Osteocyte (in vitro differentiated cells): ENCODE data around the gene DNAH11. TPM values are rescaled to one million over a fixed set of nuclear protein-coding genes. Genes with fewer than 3 reads are reported as not detected.

Experiments used
- DNase-seq: peaks from one replicate; pipeline ENCODE4 v3.0.0; 2021; ENCODE audit warnings: mixed read lengths; ENCODE audit not compliant: unreplicated experiment; ENCODE audit errors: extremely low spot score
- H3K27ac Mint-ChIP-seq: one replicate; pipeline ENCODE4 v1.8.0; 2021; ENCODE audit warnings: mild to moderate bottlenecking, mixed read lengths; ENCODE audit not compliant: unreplicated experiment
- H3K27me3 Mint-ChIP-seq: one replicate; pipeline ENCODE4 v1.8.0; 2021; ENCODE audit warnings: mixed read lengths; ENCODE audit not compliant: unreplicated experiment
- H3K36me3 Mint-ChIP-seq: one replicate; pipeline ENCODE4 v1.8.0; 2021; ENCODE audit warnings: mixed read lengths; ENCODE audit not compliant: unreplicated experiment
- H3K4me1 Mint-ChIP-seq: one replicate; pipeline ENCODE4 v1.8.0; 2021; ENCODE audit warnings: mixed read lengths; ENCODE audit not compliant: unreplicated experiment
- H3K4me3 Mint-ChIP-seq: one replicate; pipeline ENCODE4 v1.8.0; 2021; ENCODE audit warnings: mild to moderate bottlenecking, moderate library complexity, mixed read lengths; ENCODE audit not compliant: unreplicated experiment
- H3K9me3 Mint-ChIP-seq: one replicate; pipeline ENCODE4 v1.8.0; 2021; ENCODE audit warnings: mixed read lengths; ENCODE audit not compliant: unreplicated experiment
- total RNA-seq: library from RNA; stranded (reverse); gene quantifications from 2 replicates; pipeline ENCODE4 v1.2.1, GENCODE V29; 2021
- TF ChIP-seq, protein P1 (sequence below): fragments of 200-600 bp; sonication (generic); IDR thresholded peaks from 2 replicates; pipeline ENCODE4 v1.5.0; 2021; ENCODE audit warnings: antibody characterized with exemption, mild to moderate bottlenecking, moderate library complexity

The DNAH11 gene
- total RNA-seq, 1 donor from 2014 or later: not detected

DNA sequence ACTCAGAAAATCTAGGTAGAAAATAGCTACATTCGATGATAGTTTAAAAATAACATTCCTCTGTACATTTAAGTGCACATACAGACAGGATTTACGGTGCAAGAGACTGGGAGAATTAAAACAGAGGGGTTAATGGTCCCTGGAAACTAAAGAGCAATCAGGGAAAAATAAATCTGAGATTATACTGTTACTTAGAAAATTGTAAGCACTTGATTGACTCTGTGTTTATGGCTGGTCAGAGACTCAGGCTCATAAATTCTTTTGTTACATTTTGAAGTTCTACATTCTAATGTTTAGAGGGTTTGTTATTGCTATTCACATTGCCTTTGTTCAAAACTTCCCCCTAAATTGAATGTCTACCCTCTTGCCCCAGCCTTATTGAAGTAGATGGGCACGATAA, 348.5 kb downstream of the DNAH11 start:
- Mint-ChIP-seq H3K27ac (no peak overlapping the region), H3K4me3 (no peak overlapping the region), H3K27me3 (no peaks in the 10 kb centered on the region), H3K4me1 (no peaks in the 10 kb centered on the region), H3K9me3 (no peaks in the 10 kb centered on the region), H3K36me3 (no peaks in the 10 kb centered on the region)
- no peak for DNase-seq
- TF ChIP-seq, protein P1, sequence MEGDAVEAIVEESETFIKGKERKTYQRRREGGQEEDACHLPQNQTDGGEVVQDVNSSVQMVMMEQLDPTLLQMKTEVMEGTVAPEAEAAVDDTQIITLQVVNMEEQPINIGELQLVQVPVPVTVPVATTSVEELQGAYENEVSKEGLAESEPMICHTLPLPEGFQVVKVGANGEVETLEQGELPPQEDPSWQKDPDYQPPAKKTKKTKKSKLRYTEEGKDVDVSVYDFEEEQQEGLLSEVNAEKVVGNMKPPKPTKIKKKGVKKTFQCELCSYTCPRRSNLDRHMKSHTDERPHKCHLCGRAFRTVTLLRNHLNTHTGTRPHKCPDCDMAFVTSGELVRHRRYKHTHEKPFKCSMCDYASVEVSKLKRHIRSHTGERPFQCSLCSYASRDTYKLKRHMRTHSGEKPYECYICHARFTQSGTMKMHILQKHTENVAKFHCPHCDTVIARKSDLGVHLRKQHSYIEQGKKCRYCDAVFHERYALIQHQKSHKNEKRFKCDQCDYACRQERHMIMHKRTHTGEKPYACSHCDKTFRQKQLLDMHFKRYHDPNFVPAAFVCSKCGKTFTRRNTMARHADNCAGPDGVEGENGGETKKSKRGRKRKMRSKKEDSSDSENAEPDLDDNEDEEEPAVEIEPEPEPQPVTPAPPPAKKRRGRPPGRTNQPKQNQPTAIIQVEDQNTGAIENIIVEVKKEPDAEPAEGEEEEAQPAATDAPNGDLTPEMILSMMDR: no peak

DNA sequence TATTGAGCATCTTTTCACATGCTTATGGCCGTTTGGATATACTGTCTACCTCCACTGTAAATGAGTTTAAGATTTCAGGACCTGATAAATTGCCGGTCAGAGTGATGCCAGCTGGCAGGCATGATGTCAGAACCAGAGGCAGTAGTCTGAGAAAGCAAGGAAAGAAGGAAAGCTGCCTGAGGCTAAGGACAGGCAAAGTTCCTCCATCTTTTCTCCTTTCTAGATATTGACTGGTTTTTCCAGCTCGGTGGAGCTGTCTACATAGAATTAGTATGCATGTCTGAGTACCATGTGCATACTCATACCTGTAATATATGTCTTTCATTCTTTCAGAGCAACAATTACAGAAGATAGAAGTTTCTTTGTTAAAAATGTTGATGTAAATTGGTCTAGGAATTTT, 350.6 kb downstream of the DNAH11 start:
- no peaks in the 10 kb centered on the region for H3K27me3 Mint-ChIP-seq
- TF ChIP-seq, protein P1: no peak
- no peaks in the 10 kb centered on the region for H3K9me3 Mint-ChIP-seq
- peaks cover 4% of the 10 kb centered on the region for H3K36me3 Mint-ChIP-seq
- no peaks in the 10 kb centered on the region for H3K4me1 Mint-ChIP-seq
- H3K27ac Mint-ChIP-seq: no peak overlapping the region
- no peak for DNase-seq
- no peak overlapping the region for H3K4me3 Mint-ChIP-seq

DNA sequence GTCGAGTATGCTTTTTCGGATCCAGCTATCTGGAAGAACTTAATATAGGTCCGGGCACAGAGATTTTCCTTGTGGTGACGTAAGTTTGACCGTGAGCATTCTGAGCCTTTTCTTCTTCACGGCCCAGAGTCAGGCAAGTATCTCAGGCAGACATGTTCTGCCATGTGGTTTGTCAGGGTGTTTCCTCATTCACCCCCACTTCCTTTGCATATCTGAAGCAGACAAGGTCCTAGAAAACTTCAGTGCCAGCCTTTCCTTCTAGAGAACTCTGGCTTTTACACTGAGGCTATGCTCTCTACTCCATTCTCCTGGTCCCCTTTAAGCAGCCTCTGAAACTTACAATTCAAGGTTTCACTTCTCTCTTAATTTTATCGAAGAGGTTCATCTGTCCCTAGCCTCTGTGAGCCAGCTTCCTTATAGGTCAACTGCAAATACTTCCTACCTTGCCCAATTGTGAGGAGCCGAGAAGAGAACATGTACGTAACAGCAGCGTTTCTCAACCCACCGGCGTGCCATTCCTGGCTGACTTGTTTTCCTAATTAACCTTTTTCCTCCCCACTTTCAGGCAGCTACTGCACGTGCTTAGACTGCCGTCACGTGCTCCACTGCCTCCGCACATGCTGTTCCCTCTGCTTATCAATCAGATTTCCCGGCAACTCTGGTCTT, 355.6 kb downstream of the DNAH11 start:
- Mint-ChIP-seq H3K4me1 (peaks cover 13% of the 10 kb centered on the region), H3K27me3 (no peaks in the 10 kb centered on the region), H3K36me3 (peaks cover 33% of the 10 kb centered on the region), H3K4me3 (no peak overlapping the region), H3K9me3 (no peaks in the 10 kb centered on the region), H3K27ac (no peak overlapping the region)
- DNase-seq: no peak
- TF ChIP-seq, protein P1: no peak

DNA sequence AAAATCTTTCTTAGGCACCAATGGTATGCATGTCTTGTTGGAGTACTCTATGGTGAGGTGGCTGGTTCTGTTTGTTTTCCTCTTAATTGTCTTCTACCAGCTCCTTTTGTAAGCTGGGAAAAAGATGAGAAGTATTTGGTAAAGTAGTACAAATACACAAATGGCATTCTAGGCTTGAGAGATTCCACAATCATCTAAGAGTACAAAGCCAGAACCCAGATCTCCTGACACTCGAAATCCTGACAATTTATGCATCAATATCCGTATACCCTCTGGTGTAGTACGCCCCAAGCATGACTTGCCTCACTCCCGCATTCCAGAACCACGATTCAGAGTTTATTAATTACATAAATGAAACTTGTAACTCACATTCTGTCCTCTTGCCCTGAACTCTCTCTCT, 359.4 kb downstream of the DNAH11 start:
- peaks cover 14% of the 10 kb centered on the region for H3K4me1 Mint-ChIP-seq
- TF ChIP-seq, protein P1: no peak
- H3K9me3 Mint-ChIP-seq: no peaks in the 10 kb centered on the region
- no peak overlapping the region for H3K4me3 Mint-ChIP-seq
- H3K36me3 Mint-ChIP-seq: peaks cover 55% of the 10 kb centered on the region
- no peaks in the 10 kb centered on the region for H3K27me3 Mint-ChIP-seq
- no peak overlapping the region for H3K27ac Mint-ChIP-seq
- DNase-seq: no peak

DNA sequence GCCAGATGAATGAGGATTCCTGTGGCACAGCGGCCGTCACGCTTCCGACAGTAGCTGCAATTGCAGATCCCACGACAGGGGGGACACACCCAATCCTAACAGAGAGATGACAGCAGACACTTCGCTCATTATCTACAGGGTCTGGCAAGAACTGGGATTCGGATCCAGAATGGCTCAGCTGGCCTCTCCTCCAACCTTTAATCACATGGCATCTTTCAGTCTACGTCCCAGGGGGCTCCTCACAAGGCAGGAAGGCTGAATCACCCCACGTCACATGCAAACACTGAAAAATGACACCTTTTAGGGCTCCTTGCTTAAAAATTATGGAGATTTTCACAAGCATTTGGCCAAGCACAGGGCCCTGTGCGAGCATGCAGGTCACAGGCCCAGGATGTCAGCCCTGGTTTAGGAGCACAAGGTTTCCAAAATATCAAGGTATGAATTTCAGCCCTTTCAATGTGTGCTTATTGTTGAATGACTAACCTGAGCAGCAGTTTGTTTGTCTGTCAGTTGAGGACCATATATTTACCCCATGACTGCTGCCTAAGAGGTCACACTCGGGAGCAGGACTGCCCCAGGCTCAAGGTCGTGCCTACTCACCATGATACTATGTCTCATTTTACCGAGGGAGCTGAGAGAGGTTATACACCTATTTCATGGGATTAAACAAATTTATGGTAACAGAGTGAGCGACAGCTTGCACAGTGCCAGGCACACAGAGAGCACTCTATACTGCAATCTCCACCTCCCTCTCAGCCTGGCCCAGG, 360.4 kb downstream of the DNAH11 start:
- no peak for DNase-seq
- no peaks in the 10 kb centered on the region for H3K27me3 Mint-ChIP-seq
- no peak overlapping the region for H3K4me3 Mint-ChIP-seq
- TF ChIP-seq, protein P1: no peak
- H3K27ac Mint-ChIP-seq: peak overlapping the region; percentile 45
- peaks cover 59% of the 10 kb centered on the region for H3K36me3 Mint-ChIP-seq
- peaks cover 14% of the 10 kb centered on the region for H3K4me1 Mint-ChIP-seq
- no peaks in the 10 kb centered on the region for H3K9me3 Mint-ChIP-seq
